Ishikawa (cell line): ENCODE measurements around the gene SLC29A2.

Source experiments
- CEBPB ChIP-seq: IDR thresholded peaks from 2 replicates; pipeline ENCODE4 v1.6.1; 2012
- CREB1 ChIP-seq: IDR thresholded peaks from 2 replicates; pipeline ENCODE4 v1.6.1; 2012; ENCODE audit warnings: low read depth
- EGR1 ChIP-seq: IDR thresholded peaks from 2 replicates; pipeline ENCODE4 v1.6.1; 2012
- EP300 ChIP-seq: IDR thresholded peaks from 2 replicates; pipeline ENCODE4 v1.6.1; 2012; ENCODE audit warnings: borderline replicate concordance
- MAX ChIP-seq: IDR thresholded peaks from 2 replicates; pipeline ENCODE4 v1.6.1; 2012
- RAD21 ChIP-seq: IDR thresholded peaks from 2 replicates; pipeline ENCODE4 v1.6.1; 2012; ENCODE audit warnings: low read depth
- TAF1 ChIP-seq: IDR thresholded peaks from 2 replicates; pipeline ENCODE4 v1.6.1; 2012; ENCODE audit warnings: low read depth, mild to moderate bottlenecking
- TEAD4 ChIP-seq: IDR thresholded peaks from 2 replicates; pipeline ENCODE4 v1.6.1; 2012
- USF1 ChIP-seq: IDR thresholded peaks from 2 replicates; pipeline ENCODE4 v1.6.1; 2012
- YY1 ChIP-seq: IDR thresholded peaks from 2 replicates; pipeline ENCODE4 v1.6.1; 2012; ENCODE audit warnings: low read depth
- ZBTB7A ChIP-seq: IDR thresholded peaks from 2 replicates; pipeline ENCODE4 v1.6.1; 2012; ENCODE audit warnings: low read depth
- TF ChIP-seq, protein P1 (sequence below): IDR thresholded peaks from 2 replicates; pipeline ENCODE4 v1.6.1; 2012; ENCODE audit warnings: low read depth, mild to moderate bottlenecking

DNA sequence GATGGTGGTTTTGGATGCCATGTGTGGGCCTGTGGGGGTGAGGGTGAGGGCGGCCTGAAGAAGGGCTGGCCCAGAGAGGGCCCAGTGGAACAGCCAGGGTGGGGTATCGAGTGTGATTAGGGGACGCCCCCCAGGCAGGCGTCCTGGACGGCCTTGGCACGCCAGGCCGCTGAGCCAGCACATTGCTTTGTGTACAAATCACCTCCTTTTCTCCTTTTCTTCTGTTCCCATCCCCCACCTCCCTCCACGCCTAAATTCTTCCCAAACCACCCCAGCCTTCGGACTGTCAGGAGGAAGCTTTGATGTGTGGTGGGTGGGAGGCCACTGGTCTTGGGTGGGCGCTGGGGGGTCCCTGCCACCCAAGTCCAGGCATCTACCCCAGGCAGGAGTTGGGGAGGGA lies 46.9 kb downstream of the SLC29A2 start:
- TF ChIP-seq YY1, result no peak
- no peak for TF ChIP-seq ZBTB7A
- TF ChIP-seq TAF1, result no peak
- no peak for TF ChIP-seq USF1
- TF ChIP-seq CREB1, result no peak
- TF ChIP-seq EP300, result no peak
- TF ChIP-seq MAX, result no peak
- TF ChIP-seq TEAD4, result no peak
- TF ChIP-seq EGR1, result no peak
- no peak for TF ChIP-seq CEBPB
- TF ChIP-seq, protein P1, sequence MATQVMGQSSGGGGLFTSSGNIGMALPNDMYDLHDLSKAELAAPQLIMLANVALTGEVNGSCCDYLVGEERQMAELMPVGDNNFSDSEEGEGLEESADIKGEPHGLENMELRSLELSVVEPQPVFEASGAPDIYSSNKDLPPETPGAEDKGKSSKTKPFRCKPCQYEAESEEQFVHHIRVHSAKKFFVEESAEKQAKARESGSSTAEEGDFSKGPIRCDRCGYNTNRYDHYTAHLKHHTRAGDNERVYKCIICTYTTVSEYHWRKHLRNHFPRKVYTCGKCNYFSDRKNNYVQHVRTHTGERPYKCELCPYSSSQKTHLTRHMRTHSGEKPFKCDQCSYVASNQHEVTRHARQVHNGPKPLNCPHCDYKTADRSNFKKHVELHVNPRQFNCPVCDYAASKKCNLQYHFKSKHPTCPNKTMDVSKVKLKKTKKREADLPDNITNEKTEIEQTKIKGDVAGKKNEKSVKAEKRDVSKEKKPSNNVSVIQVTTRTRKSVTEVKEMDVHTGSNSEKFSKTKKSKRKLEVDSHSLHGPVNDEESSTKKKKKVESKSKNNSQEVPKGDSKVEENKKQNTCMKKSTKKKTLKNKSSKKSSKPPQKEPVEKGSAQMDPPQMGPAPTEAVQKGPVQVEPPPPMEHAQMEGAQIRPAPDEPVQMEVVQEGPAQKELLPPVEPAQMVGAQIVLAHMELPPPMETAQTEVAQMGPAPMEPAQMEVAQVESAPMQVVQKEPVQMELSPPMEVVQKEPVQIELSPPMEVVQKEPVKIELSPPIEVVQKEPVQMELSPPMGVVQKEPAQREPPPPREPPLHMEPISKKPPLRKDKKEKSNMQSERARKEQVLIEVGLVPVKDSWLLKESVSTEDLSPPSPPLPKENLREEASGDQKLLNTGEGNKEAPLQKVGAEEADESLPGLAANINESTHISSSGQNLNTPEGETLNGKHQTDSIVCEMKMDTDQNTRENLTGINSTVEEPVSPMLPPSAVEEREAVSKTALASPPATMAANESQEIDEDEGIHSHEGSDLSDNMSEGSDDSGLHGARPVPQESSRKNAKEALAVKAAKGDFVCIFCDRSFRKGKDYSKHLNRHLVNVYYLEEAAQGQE, result no peak
- TF ChIP-seq RAD21, result no peak
